Measurements from ENCODE around the gene SMC4.

GRCh38 chr3:160376681-160377080, 22.8 kb upstream of the SMC4 start:
- TF ChIP-seq NFIC (IDR thresholded peaks at IDR 0.05; ENCODE audit: low read length): no peak
- TF ChIP-seq BRF2 (CRISPR knock-in tag; IDR thresholded peaks at IDR 0.05): no peak
- no peak for TF ChIP-seq ATF1 (CRISPR knock-in tag; IDR thresholded peaks at IDR 0.05)
- TF ChIP-seq ZNF44 (CRISPR knock-in tag; IDR thresholded peaks at IDR 0.05): no peak
- TF ChIP-seq SP5 (CRISPR knock-in tag; IDR thresholded peaks at IDR 0.05; ENCODE audit: borderline replicate concordance, low read depth): no peak
